ENCODE results near the gene RNASE11. TPM values are rescaled to one million over a fixed set of nuclear protein-coding genes. Genes with fewer than 3 reads are reported as not detected.
A peak's percentile ranks its signal among the peaks of the same experiment; 100 is the strongest.

RNASE11 gene
- total RNA-seq, 1 donor = not detected

DNA sequence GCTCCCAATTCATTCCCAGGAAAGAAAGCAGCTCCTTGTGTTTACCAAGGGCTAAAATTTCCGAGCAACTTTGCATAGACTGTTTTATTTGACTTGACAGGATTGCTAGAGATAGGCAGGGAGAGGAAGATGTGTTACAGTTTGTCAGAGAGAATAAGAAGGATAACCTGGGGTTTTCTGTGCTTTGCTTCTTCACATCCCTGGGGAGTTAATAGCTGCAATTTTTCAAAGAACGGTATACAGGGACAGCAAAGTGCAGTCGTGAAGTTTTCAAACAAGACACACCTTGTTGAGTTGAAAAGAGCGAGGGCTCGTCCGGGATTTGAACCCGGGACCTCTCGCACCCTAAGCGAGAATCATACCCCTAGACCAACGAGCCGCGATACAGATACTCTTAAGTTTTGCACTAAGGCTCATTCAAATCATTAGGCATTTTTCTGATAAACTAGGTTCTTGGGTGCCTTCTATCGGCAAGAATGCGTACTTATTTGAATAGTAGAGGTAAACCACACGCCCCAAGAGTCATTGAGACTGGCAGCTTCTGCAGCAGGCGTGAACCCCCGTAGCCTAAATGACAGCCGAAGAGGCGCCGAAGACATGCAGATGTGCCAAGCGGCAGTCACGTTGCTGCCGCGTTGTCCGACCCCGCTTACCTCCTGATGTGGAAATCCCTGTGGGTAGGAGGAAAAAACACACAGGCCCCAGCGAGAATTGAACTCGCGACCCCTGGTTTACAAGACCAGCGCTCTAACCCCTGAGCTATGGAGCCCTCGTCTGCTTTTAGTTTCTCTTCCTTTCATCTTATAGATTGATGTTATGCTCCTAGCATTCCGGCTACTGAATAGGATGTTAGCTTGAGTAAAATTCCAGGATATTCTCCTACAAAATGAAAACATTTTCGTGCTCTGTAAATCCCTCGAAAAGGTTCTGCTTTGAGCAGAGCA is 25.6 kb upstream of the RNASE11 start:
- TF ChIP-seq, protein P1, sequence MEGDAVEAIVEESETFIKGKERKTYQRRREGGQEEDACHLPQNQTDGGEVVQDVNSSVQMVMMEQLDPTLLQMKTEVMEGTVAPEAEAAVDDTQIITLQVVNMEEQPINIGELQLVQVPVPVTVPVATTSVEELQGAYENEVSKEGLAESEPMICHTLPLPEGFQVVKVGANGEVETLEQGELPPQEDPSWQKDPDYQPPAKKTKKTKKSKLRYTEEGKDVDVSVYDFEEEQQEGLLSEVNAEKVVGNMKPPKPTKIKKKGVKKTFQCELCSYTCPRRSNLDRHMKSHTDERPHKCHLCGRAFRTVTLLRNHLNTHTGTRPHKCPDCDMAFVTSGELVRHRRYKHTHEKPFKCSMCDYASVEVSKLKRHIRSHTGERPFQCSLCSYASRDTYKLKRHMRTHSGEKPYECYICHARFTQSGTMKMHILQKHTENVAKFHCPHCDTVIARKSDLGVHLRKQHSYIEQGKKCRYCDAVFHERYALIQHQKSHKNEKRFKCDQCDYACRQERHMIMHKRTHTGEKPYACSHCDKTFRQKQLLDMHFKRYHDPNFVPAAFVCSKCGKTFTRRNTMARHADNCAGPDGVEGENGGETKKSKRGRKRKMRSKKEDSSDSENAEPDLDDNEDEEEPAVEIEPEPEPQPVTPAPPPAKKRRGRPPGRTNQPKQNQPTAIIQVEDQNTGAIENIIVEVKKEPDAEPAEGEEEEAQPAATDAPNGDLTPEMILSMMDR (IDR thresholded peaks at IDR 0.05; ENCODE audit: insufficient read depth, low read length) = peak; percentile 76
- peak; percentile 99 for DNase-seq (ENCODE audit: low read depth)
- peak overlapping the region; percentile 71 for H3K4me3 ChIP-seq (ENCODE audit: low read depth, low read length)

DNA sequence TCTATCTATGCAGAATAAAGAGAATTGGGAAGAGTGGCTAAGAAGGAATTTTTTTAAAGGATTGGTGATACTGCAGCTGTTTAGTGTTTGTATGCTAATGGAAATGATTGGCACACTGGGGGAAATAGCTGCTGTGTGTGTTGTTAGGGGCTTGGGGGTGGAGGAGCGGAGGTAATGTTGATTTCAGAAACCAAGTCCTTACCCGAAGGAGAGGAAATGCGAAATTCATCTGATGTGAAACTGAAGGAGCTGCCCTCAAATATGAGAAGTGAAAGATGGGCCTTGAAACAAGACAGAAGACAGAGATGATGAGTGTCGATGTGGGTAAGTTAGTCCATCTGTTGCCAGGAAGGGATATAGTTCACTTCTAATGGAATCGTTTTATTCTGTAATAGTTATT is 24.6 kb upstream of the RNASE11 start:
- H3K4me3 ChIP-seq (ENCODE audit: low read depth, low read length) = no peak overlapping the region

DNA sequence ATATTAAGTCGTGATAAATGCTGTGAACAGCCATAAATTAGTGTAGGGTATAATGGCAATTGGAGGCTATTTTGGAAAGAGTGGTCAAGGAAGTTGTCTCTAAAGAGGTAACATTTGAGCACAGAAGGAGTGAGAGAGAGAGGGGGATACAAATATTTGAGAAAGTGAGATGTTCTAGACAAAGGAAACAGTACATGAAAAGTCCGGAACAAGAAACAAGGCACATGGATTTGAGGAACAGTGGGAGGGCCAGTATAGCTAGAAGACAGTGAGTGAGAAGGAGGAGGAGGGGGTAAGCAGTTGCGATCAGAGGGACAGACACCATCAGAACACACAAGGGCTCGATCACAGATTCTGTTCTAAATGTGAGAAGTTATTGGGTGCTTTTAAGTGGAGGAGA is 23.5 kb upstream of the RNASE11 start:
- TF ChIP-seq, protein P1 (IDR thresholded peaks at IDR 0.05; ENCODE audit: insufficient read depth, low read length) = no peak
- no peak overlapping the region for H3K4me3 ChIP-seq (ENCODE audit: low read depth, low read length)
- no peak for DNase-seq (ENCODE audit: low read depth)

More for the DNA sequence above, 24.6 kb upstream of the RNASE11 start:
- DNase-seq (ENCODE audit: low read depth) = no peak
- TF ChIP-seq, protein P1 (IDR thresholded peaks at IDR 0.05; ENCODE audit: insufficient read depth, low read length) = no peak

DNA sequence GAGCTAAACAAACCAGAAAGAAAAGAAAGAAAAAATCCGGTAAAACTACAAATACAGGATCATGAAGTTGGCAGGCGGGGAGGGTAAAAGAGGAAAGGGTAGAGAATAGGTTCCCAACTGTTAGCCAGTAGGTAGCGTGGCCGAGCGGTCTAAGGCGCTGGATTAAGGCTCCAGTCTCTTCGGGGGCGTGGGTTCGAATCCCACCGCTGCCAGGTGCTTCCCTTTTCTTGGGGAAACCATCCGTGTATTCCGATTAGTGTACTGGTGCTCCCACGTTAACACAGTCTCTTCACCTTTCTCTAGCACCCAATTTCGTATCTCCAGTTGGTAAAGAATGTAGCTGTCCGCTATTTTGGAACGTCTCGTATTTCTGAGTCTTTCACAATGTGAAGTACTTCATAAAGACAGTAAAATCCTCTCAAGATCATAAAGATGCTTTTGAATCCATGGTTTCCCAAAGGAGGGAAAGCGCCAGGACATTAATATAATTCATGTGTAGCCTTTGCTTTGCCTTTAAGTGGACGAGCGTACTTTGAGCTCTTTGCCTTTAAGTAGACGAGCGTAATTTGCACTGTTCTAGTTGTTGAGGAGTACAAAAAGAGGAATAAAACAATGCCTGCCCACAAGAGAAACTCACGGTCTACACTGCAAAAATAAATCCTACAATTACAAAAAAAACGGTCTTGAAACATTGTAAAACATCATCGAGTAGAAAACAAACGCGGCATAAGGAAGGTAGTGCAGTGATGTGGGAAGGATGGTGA is 22.4 kb upstream of the RNASE11 start:
- DNase-seq (ENCODE audit: low read depth) = peak; percentile 87
- TF ChIP-seq, protein P1 (IDR thresholded peaks at IDR 0.05; ENCODE audit: insufficient read depth, low read length) = no peak
- peak overlapping the region; percentile 91 for H3K4me3 ChIP-seq (ENCODE audit: low read depth, low read length)

DNA sequence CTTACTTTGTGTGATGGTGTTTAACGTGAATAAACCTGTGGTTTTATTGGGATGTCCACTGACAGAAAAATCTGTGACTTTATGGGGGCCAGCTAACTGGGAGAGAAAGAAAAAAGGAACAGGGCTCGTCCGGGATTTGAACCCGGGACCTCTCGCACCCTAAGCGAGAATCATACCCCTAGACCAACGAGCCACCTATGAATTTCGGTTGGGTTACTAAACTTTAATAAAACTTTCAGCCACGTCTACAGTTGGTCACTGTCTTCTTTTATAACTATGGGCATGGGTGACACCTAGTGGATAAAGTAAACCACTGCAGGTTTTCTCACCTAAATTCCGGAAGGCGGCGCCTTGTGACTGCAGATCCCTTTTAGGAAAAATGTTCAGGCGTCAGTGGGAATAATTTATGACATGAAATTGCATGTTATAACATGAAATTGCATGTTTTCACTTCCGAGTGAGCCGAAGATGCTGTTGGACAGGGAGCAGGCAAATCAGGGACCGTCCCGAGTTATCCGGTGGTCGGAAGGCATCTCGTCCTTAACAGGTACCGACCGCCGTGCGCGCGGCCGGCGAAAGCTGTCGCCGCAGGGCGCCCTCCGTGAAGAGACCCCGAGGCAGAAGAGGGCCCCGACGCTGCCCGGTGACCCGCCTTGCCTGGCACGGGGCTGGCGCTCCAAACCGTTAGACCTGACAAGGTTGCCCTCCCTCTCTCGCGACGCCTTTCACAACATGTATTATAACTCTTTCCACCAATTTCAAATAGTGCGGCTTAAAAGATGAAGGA is 21.6 kb upstream of the RNASE11 start:
- peak; percentile 96 for DNase-seq (ENCODE audit: low read depth)
- peak overlapping the region; percentile 91 for H3K4me3 ChIP-seq (ENCODE audit: low read depth, low read length)
- TF ChIP-seq, protein P1 (IDR thresholded peaks at IDR 0.05; ENCODE audit: insufficient read depth, low read length) = peak; percentile 90

DNA sequence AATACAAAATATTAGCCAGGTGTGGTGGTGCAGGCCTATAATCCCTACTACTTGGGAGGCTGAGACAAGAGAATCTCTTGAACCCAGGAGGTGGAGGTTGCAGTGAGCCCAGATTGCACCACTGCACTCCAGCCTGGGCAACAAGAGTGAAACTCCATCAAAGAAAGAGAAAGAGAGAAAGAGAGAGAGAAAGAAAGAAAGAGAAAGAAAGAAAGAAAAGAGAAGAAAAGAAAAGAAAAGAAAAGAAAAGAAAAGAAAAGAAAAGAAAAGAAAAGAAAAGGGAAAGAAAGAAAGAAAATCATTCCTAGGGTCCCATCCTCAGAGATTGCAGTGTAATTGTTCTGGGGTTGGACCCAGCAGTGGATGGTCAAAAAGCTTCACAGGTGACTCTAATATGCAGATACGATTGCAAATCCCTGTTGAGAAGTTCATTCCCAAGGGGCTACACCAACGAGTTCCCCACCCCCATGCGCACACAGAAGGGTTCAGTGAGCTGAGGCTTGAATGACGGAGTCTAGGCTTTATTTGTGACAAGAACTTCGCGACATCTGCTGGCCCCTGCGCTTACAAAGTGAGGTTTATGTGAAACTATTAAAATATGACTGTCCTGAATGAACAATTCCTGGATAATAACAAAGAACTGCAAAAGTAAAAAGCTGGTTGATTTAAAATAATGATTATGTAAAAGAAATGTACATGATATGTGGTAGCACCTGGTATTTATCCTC is 20.7 kb upstream of the RNASE11 start:
- TF ChIP-seq, protein P1 (IDR thresholded peaks at IDR 0.05; ENCODE audit: insufficient read depth, low read length) = no peak
- no peak overlapping the region for H3K4me3 ChIP-seq (ENCODE audit: low read depth, low read length)
- no peak for DNase-seq (ENCODE audit: low read depth)

Measured in fibroblast of the aortic adventitia (primary cell).